GM19193 (cell line): Measurements from ENCODE around the gene LGALS14.

Source experiments
- POLR2A ChIP-seq: IDR thresholded peaks from 4 replicates; pipeline ENCODE4 v1.6.1; 2011; ENCODE audit not compliant: insufficient read depth, insufficient read length; ENCODE audit errors: extremely low read depth

Gene LGALS14

GRCh38 chr19:39684267-39684666 is 20.0 kb upstream of the LGALS14 start:
- TF ChIP-seq POLR2A = no peak

- no peak for TF ChIP-seq POLR2A
Observed at GRCh38 chr19:39686739-39687138, 17.5 kb upstream of the LGALS14 start.

- TF ChIP-seq POLR2A = no peak
Observed at GRCh38 chr19:39692166-39692565, 12.1 kb upstream of the LGALS14 start.

- TF ChIP-seq POLR2A = no peak
Observed at GRCh38 chr19:39692822-39693221, 11.5 kb upstream of the LGALS14 start.

DNA sequence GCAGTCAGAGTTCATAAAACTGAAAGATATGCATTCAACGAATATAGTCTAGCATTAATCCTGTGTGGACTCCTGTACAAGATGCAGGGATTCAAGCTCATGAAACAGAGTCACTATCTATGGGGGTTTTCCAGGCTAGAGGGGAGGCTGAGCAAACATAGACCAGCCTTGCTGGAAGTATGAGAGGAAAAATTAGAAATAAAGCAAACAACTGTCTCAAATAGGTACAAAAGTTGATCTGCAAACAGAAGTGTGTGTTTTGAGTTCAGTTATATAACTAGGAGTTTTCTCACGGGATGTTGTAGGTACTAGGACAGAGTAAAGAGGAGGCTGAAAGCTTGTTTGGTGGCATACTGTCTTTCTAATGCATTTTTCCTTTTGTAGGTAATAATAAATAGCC is 8.5 kb upstream of the LGALS14 start:
- TF ChIP-seq POLR2A = no peak

- no peak for TF ChIP-seq POLR2A
Observed at GRCh38 chr19:39696387-39696786, 7.9 kb upstream of the LGALS14 start.

- TF ChIP-seq POLR2A = no peak
Observed at GRCh38 chr19:39698535-39698934, 5.7 kb upstream of the LGALS14 start.

GRCh38 chr19:39701291-39701690 is 3.0 kb upstream of the LGALS14 start:
- no peak for TF ChIP-seq POLR2A

DNA sequence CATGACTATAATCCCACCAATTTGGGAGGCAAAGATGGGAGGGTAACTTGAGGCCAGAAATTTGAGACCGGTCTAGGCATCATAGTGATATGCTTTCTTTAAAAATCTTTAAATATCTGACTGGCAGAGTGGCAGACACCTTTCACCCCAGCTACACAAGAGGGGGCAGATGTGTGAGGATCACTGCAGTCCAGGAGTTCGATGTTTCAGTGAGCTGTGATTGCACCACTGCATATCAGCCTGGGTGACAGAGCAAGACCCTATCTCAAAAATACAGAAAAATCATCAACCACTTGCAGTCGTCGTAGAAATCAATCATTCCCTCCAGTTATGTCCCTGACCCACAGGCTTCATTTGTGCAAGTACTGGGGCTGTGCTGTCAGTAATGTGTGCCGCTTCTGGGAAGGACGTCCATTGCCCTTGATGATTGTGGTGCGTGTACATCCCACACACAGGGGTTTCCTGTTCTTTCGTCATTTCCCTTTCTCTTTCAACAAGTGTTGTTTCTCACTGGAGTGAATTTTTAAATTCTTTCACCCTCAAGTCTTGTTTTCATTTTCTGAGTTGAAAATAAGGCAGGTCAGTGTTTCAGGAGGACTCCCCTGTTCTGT is 1.4 kb downstream of the LGALS14 start:
- no peak for TF ChIP-seq POLR2A

DNA sequence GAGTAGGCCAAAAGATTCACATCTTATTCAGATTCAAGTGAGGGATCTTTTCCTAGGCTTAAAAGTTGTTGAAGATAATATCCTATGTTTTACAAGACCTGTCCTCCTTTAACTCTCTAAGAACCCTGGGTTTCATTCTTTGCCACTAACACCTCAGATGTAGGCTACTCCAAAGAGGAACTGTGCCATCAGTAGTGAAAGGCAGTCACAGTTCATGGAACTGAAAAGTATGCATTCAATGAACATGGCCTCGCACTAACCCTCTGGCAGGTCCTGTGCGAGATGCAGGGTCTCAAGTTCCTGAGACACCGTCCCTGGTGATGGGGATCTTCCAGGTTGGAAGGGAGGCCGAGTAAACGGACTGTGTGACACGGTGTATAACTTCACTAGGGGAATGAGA is 4.3 kb downstream of the LGALS14 start:
- no peak for TF ChIP-seq POLR2A

DNA sequence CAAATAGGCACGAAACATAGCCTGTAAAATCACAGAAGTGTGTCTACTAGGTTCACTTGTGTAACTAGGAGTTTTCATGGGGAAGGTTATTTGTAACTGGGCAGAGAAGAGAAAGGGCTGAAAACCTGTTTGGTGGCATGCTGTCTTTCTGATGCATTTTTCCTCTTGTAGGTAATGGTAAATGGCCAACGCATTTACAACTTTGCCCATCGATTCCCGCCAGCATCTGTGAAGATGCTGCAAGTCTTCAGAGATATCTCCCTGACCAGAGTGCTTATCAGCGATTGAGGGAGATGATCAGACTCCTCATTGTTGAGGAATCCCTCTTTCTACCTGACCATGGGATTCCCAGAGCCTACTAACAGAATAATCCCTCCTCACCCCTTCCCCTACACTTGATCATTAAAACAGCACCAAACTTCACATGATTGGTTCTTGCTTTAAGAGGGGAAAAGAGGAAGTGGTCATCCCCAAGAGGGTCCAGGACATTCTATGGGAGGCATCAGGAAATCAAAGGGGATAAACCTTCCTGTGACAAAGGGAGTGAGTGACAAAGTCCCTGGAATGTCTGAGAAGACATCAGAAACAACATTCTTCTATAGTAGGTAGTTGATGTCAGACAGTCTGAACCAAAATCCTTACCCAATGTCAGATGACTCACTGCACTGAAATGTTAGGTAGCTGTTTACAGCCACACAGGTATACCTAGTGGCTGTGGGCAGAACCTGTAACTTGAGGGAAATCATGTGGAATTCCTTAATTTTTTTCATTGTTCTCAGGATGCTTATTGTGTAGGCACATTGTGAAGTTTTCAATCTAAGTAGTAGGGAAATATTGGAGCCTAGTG is 5.0 kb downstream of the LGALS14 start:
- TF ChIP-seq POLR2A = no peak

DNA sequence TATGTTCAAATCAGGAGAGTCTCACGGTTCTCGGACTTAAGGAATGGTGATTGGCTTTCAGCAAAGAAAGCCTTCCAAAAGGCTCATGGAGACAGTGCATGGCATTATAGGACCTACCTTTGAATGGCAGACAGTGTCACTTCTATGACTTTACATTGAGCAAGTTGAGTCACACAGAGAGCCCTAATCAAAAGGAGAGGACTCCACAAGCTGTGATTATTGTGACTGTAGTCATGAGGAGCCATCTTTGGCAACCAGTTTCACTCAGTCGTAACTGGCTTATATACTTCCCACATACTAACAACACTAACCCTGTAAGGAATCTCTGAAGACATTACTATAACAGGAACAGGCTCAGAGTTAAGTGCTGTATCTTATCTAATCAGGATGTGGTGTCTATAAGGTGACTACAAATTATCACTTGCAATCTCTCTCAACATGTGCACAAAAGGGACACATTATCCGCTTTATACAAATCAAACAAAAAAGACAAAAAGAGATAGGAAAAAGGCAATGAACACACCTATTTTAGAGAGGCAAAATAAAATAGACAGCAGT is 6.1 kb downstream of the LGALS14 start:
- TF ChIP-seq POLR2A = no peak

GRCh38 chr19:39725995-39726394 is 21.7 kb downstream of the LGALS14 start:
- TF ChIP-seq POLR2A = no peak

- TF ChIP-seq POLR2A = no peak
Observed at GRCh38 chr19:39727070-39727800, 23.0 kb downstream of the LGALS14 start.

GRCh38 chr19:39728040-39728439 is 23.8 kb downstream of the LGALS14 start:
- no peak for TF ChIP-seq POLR2A
